ENCODE measurements around the gene RMC1.

RMC1 gene

DNA sequence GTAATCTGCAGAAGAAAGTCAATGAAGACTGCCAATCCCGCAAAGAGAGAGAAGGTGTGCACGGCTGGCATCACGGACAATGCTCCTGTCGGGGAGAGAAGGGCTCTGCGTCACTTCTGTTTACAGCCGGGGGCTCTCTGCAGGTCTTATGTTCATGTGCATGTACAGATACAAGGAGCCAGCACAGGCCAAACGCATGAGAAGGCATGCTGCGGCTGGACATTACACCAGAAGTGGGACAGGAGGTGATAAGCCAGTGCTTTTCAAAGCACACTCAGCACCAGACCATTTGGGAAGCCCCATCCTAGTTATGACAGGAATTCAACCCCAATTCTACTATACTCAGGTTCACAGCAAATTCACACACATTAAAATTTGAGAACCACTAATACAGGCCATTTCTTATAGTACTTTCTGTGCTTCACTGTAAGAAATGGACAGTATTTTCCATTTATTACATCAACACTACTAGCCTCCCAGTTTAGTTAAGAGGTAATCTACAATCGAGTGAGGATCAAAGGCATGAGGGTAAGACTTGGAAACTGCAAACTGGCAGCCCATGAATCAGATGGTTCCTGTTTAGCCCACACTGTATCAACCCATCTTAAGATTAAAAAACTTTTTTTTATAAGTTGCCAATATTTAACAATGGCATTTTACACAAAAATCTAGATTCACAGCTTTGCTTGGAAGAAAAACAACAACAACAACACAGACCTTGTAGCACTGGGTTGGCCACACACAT is 38.2 kb downstream of the RMC1 start:
- no peak overlapping the region for H3K4me3 ChIP-seq (ENCODE audit: low read depth, low read length)
- TF ChIP-seq, protein P1, sequence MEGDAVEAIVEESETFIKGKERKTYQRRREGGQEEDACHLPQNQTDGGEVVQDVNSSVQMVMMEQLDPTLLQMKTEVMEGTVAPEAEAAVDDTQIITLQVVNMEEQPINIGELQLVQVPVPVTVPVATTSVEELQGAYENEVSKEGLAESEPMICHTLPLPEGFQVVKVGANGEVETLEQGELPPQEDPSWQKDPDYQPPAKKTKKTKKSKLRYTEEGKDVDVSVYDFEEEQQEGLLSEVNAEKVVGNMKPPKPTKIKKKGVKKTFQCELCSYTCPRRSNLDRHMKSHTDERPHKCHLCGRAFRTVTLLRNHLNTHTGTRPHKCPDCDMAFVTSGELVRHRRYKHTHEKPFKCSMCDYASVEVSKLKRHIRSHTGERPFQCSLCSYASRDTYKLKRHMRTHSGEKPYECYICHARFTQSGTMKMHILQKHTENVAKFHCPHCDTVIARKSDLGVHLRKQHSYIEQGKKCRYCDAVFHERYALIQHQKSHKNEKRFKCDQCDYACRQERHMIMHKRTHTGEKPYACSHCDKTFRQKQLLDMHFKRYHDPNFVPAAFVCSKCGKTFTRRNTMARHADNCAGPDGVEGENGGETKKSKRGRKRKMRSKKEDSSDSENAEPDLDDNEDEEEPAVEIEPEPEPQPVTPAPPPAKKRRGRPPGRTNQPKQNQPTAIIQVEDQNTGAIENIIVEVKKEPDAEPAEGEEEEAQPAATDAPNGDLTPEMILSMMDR (IDR thresholded peaks at IDR 0.05; ENCODE audit: low read depth, low read length): no peak

GRCh38 chr18:23542461-23542860 is 39.1 kb downstream of the RMC1 start:
- H3K4me3 ChIP-seq (ENCODE audit: low read depth, low read length): no peak overlapping the region

DNA sequence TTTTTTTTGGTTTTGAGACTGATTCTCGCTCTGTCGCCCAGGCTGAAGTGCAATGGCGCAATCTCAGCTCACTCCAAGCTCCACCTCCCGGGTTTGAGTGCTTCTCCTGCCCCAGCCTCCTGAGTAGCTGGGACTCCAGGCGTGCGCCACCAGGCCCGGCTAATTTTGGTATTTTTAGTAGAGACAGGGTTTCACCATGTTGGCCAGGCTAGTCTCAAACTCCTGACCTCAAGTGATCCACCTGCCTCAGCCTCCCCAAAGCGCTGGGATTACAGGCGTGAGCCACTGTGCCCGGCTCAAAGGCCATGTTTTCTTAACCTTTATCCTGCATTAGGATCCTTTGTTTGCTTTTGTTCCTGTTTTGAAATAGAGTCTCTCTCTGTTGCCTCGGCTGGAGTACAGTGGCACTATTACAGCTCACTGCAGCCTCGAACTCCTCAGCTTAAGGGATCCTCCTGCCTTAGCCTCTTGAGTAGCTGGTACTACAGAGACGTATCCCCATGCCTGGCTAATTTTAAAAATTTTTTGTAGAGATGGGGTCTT is 42.0 kb downstream of the RMC1 start:
- no peak overlapping the region for H3K4me3 ChIP-seq (ENCODE audit: low read depth, low read length)
- TF ChIP-seq, protein P1 (IDR thresholded peaks at IDR 0.05; ENCODE audit: low read depth, low read length): no peak

More at GRCh38 chr18:23542461-23542860, 39.1 kb downstream of the RMC1 start:
- TF ChIP-seq, protein P1 (IDR thresholded peaks at IDR 0.05; ENCODE audit: low read depth, low read length): no peak

GRCh38 chr18:23547306-23547705 is 44.0 kb downstream of the RMC1 start:
- TF ChIP-seq, protein P1 (IDR thresholded peaks at IDR 0.05; ENCODE audit: low read depth, low read length): no peak

GRCh38 chr18:23547846-23548245 is 44.5 kb downstream of the RMC1 start:
- TF ChIP-seq, protein P1 (IDR thresholded peaks at IDR 0.05; ENCODE audit: low read depth, low read length): no peak
- H3K4me3 ChIP-seq (ENCODE audit: low read depth, low read length): no peak overlapping the region

More at GRCh38 chr18:23547306-23547705, 44.0 kb downstream of the RMC1 start:
- H3K4me3 ChIP-seq (ENCODE audit: low read depth, low read length): no peak overlapping the region

DNA sequence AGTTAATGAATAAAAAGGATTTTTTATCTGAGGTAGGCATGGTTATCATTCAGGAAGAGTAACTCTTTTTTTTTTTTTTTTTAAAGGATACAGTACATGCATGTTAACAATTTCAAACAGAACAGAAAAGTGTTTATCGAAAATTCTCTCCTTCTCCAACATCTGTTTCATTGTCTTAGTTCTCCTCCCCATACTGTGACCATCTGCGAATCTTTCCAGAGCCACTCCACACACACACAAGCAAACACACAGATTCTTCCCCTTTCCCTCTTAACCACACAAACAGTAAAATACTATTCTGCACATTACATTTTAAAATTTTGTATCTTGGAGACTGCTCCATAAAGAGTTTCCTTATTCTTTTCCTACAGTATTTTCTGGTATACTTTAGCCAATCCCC is 45.0 kb downstream of the RMC1 start:
- H3K4me3 ChIP-seq (ENCODE audit: low read depth, low read length): no peak overlapping the region
- TF ChIP-seq, protein P1 (IDR thresholded peaks at IDR 0.05; ENCODE audit: low read depth, low read length): no peak

DNA sequence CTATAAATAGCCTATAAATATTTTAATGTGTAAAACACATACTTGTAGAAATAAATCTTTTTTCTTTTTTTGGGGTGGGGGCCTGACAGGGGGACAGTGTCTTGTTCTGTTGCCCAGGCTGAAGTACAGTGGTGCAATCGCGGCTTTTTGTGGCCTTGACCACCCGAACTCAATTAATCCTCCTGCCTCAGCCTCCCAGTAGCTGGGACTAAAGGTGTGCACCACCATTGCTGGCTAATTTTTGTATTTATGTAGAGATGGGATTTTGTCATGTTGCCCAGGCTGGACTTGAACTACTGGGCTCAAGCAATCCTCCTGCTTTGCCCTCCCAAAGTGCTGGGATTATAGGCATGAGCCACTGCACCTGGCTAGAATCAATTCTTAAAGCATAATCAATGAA is 45.4 kb downstream of the RMC1 start:
- no peak overlapping the region for H3K4me3 ChIP-seq (ENCODE audit: low read depth, low read length)
- TF ChIP-seq, protein P1 (IDR thresholded peaks at IDR 0.05; ENCODE audit: low read depth, low read length): no peak
